HEK293 (cell line): ENCODE measurements around the gene HSPA4.

Source experiments
- CTCF ChIA-PET: fragments of 350-600 bp; formaldehyde crosslinking; extraction: SDS; loops from one replicate; lab custom pipeline; 2021; ENCODE audit warnings: antibody characterized with exemption; lab: Yijun Ruan, JAX
- POLR2A ChIA-PET: fragments of 300-600 bp; formaldehyde crosslinking; extraction: SDS; loops from one replicate; lab custom pipeline; 2020; ENCODE audit warnings: antibody characterized with exemption, inconsistent platforms; lab: Yijun Ruan, JAX
- H3K27ac ChIP-seq: fragments of 200-500 bp; sonication (Bioruptor generic); 2 replicates; pipeline ENCODE4 v1.5.1; 2014; ENCODE audit warnings: low read depth, low read length, control low read depth, inconsistent platforms; ENCODE audit errors: extremely low read depth
- H3K36me3 ChIP-seq, 2 experiments: fragments of 200-500 bp in 1 of 2; sonication (Bioruptor generic) in 1 of 2; 1 replicate in 1 of 2; 2 replicates in 1 of 2; pipeline ENCODE4 v1.5.1; 2014 to 2017; ENCODE audit warnings: inconsistent platforms in 2 of 2, low read length in 2 of 2; ENCODE audit not compliant: control insufficient read depth in 2 of 2, insufficient read depth in 1 of 2
- H3K4me1 ChIP-seq: fragments of 200-500 bp; sonication (Bioruptor generic); 2 replicates; pipeline ENCODE4 v1.5.1; 2014; ENCODE audit warnings: mild to moderate bottlenecking, low read length, inconsistent platforms; ENCODE audit not compliant: control insufficient read depth, insufficient read depth
- H3K4me3 ChIP-seq: 2 replicates; pipeline ENCODE4 v1.5.1; 2011; ENCODE audit warnings: low read depth, mild to moderate bottlenecking, control low read depth, low read length, moderate library complexity
- H3K9me3 ChIP-seq: fragments of 200-500 bp; sonication (Bioruptor generic); 2 replicates; pipeline ENCODE4 v1.5.1; 2014; ENCODE audit warnings: low read depth, low read length, inconsistent platforms; ENCODE audit not compliant: control insufficient read depth, insufficient read depth
- EGR2 ChIP-seq: fragments of 450-650 bp; formaldehyde crosslinking; IDR thresholded peaks from 2 replicates; pipeline ENCODE4 v1.5.1; 2016; ENCODE audit warnings: low read depth, missing biosample characterization, missing genetic modification characterization
- GLI4 ChIP-seq: fragments of 450-650 bp; formaldehyde crosslinking; IDR thresholded peaks from 2 replicates; pipeline ENCODE4 v1.5.1; 2016; ENCODE audit warnings: missing biosample characterization, missing genetic modification characterization
- HOXA7 ChIP-seq: sonication (generic); formaldehyde crosslinking; IDR thresholded peaks from 2 replicates; pipeline ENCODE4 v1.8.1; 2022; ENCODE audit warnings: missing genetic modification reagents, borderline replicate concordance
- MZF1 ChIP-seq: fragments of 450-650 bp; formaldehyde crosslinking; IDR thresholded peaks from 2 replicates; pipeline ENCODE4 v1.5.1; 2017; ENCODE audit warnings: missing biosample characterization, missing genetic modification characterization, borderline replicate concordance
- RBAK ChIP-seq: fragments of 450-650 bp; formaldehyde crosslinking; IDR thresholded peaks from 2 replicates; pipeline ENCODE4 v1.5.1; 2016; ENCODE audit warnings: missing biosample characterization, missing genetic modification characterization
- SP3 ChIP-seq: fragments of 450-650 bp; formaldehyde crosslinking; IDR thresholded peaks from 2 replicates; pipeline ENCODE4 v1.5.1; 2016; ENCODE audit warnings: missing biosample characterization, missing genetic modification characterization
- ZFHX2 ChIP-seq: fragments of 450-650 bp; formaldehyde crosslinking; conservative IDR thresholded peaks from 2 replicates; pipeline ENCODE4 v1.5.1; 2016; ENCODE audit warnings: missing biosample characterization, missing genetic modification characterization
- ZFP3 ChIP-seq: fragments of 450-650 bp; formaldehyde crosslinking; IDR thresholded peaks from 2 replicates; pipeline ENCODE4 v1.5.1; 2016; ENCODE audit warnings: low read depth, missing biosample characterization, missing genetic modification characterization
- ZFP37 ChIP-seq: fragments of 450-650 bp; formaldehyde crosslinking; IDR thresholded peaks from 2 replicates; pipeline ENCODE4 v1.5.1; 2016; ENCODE audit warnings: missing biosample characterization, missing genetic modification characterization
- ZNF10 ChIP-seq: fragments of 450-650 bp; formaldehyde crosslinking; IDR thresholded peaks from 2 replicates; pipeline ENCODE4 v1.5.1; 2017; ENCODE audit warnings: missing biosample characterization, missing genetic modification characterization
- ZNF112 ChIP-seq: fragments of 450-650 bp; formaldehyde crosslinking; IDR thresholded peaks from 2 replicates; pipeline ENCODE4 v1.5.0; 2017; ENCODE audit warnings: missing biosample characterization, missing genetic modification characterization
- ZNF133 ChIP-seq: fragments of 450-650 bp; formaldehyde crosslinking; IDR thresholded peaks from 2 replicates; pipeline ENCODE4 v1.5.1; 2016; ENCODE audit warnings: missing biosample characterization, missing genetic modification characterization
- ZNF202 ChIP-seq: fragments of 450-650 bp; formaldehyde crosslinking; IDR thresholded peaks from 2 replicates; pipeline ENCODE4 v1.5.1; 2016; ENCODE audit warnings: missing biosample characterization, missing genetic modification characterization, borderline replicate concordance
- ZNF239 ChIP-seq: fragments of 450-650 bp; formaldehyde crosslinking; IDR thresholded peaks from 2 replicates; pipeline ENCODE4 v1.5.1; 2016; ENCODE audit warnings: missing biosample characterization, missing genetic modification characterization
- ZNF366 ChIP-seq: fragments of 450-650 bp; formaldehyde crosslinking; conservative IDR thresholded peaks from 2 replicates; pipeline ENCODE4 v1.5.1; 2016; ENCODE audit warnings: missing biosample characterization, missing genetic modification characterization
- ZNF394 ChIP-seq: fragments of 450-650 bp; formaldehyde crosslinking; IDR thresholded peaks from 2 replicates; pipeline ENCODE4 v1.5.1; 2016; ENCODE audit warnings: missing biosample characterization, missing genetic modification characterization, mild to moderate bottlenecking, moderate library complexity, borderline replicate concordance
- ZNF544 ChIP-seq: fragments of 450-650 bp; formaldehyde crosslinking; IDR thresholded peaks from 2 replicates; pipeline ENCODE4 v1.5.0; 2017; ENCODE audit warnings: missing biosample characterization, missing genetic modification characterization
- ZNF596 ChIP-seq: fragments of 450-650 bp; IDR thresholded peaks from 2 replicates; pipeline ENCODE4 v1.5.0; 2018; ENCODE audit warnings: missing biosample characterization, mild to moderate bottlenecking, missing genetic modification characterization, moderate library complexity
- ZNF600 ChIP-seq: fragments of 450-650 bp; formaldehyde crosslinking; IDR thresholded peaks from 2 replicates; pipeline ENCODE4 v1.5.1; 2016; ENCODE audit warnings: missing biosample characterization, missing genetic modification characterization
- ZNF623 ChIP-seq: fragments of 450-650 bp; formaldehyde crosslinking; IDR thresholded peaks from 2 replicates; pipeline ENCODE4 v1.5.1; 2016; ENCODE audit warnings: missing biosample characterization, missing genetic modification characterization
- ZNF777 ChIP-seq: fragments of 450-650 bp; formaldehyde crosslinking; IDR thresholded peaks from 2 replicates; pipeline ENCODE4 v1.5.1; 2017; ENCODE audit warnings: missing biosample characterization, missing genetic modification characterization, borderline replicate concordance
- TF ChIP-seq, protein P1 (sequence below): fragments of 450-650 bp; formaldehyde crosslinking; IDR thresholded peaks from 2 replicates; pipeline ENCODE4 v1.5.1; 2017; ENCODE audit warnings: missing biosample characterization, missing genetic modification characterization
- TF ChIP-seq, protein P2 (sequence below): fragments of 450-650 bp; formaldehyde crosslinking; IDR thresholded peaks from 2 replicates; pipeline ENCODE4 v1.5.1; 2016; ENCODE audit warnings: missing biosample characterization, missing genetic modification characterization
- TF ChIP-seq, protein P3 (sequence below): fragments of 450-650 bp; formaldehyde crosslinking; IDR thresholded peaks from 2 replicates; pipeline ENCODE4 v1.5.1; 2017; ENCODE audit warnings: missing biosample characterization, missing genetic modification characterization
- TF ChIP-seq, protein P4 (sequence below): fragments of 450-650 bp; formaldehyde crosslinking; optimal IDR thresholded peaks from 2 replicates; pipeline ENCODE3; 2016; ENCODE audit warnings: missing biosample characterization, mild to moderate bottlenecking, missing genetic modification characterization
- TF ChIP-seq, protein P5 (sequence below): fragments of 450-650 bp; formaldehyde crosslinking; IDR thresholded peaks from 2 replicates; pipeline ENCODE4 v1.5.1; 2016; ENCODE audit warnings: missing biosample characterization, missing genetic modification characterization
- TF ChIP-seq, protein P6 (sequence below): IDR thresholded peaks from 2 replicates; pipeline ENCODE4 v1.6.1; 2011; ENCODE audit warnings: mild to moderate bottlenecking, low read depth, low read length, borderline replicate concordance
- TF ChIP-seq, protein P7 (sequence below): fragments of 450-650 bp; formaldehyde crosslinking; IDR thresholded peaks from 2 replicates; pipeline ENCODE4 v1.5.1; 2016; ENCODE audit warnings: missing biosample characterization, missing genetic modification characterization

The HSPA4 gene

DNA sequence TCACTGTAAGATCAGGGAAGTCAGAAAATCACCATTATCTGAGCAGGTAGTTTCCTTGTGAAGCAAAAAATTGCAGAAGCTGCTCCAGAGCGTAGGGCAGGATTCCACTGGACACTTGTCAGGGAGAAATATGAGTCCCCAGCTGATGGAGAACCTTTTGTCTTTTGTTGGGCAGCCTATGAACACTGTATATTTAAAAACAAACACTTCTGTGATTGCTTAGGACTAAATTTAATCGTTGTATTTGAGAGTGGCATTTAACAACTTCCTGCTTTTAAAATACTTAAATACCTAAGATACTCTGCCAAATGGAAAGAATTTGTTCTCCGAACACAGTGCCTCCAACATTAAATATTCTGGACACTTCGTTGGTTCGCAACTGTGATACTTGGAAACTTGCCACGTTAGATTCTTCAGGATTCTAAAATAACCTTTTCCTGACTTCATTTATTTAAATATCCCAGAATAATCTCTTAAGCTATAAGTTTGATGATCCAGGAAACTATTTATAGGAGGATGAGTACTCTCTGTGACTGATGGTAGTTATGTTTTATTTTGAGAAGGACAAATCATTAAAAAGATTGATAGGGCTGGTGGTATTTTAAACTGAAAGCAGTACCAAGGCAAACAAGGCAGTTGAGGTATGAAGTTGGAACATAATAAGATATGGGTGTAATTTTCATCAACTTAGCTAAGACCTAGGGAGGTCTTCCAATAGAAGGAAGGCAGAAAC lies 2.7 kb upstream of the HSPA4 start:
- H3K36me3 ChIP-seq: no peaks in the 10 kb centered on the region
- H3K27ac ChIP-seq: peak overlapping the region; percentile 2; the same call in 1 of the 2 replicates
- ChIA-PET CTCF (no interaction called here), POLR2A (interaction anchor here (1.2 kb wide), 2 partner anchors 12 to 86 kb away, joined by 3 read pairs; partner anchors contain the start of gene AFF4)
- no peak overlapping the region; the same call in 1 of the 2 replicates for H3K4me3 ChIP-seq
- H3K4me1 ChIP-seq: peaks cover 19% of the 10 kb centered on the region
- no peaks in the 10 kb centered on the region for H3K9me3 ChIP-seq
- TF ChIP-seq ZFP37 (no peak), ZNF112 (tag by site-specific recombination) (no peak), ZNF623 (tag by site-specific recombination) (no peak), GLI4 (tag by site-specific recombination) (no peak), EGR2 (tag by site-specific recombination) (no peak), ZNF596 (tag by site-specific recombination) (no peak), ZNF600 (no peak), ZNF394 (tag by site-specific recombination) (no peak; the same call in 1 of the 2 replicates), SP3 (no peak), ZNF133 (tag by site-specific recombination) (no peak), ZNF366 (tag by site-specific recombination) (0 out of 2 replicates have a peak, but pooled peaks have one; percentile 32), RBAK (tag by site-specific recombination) (no peak), MZF1 (tag by site-specific recombination) (peak; percentile 100), ZFHX2 (tag by site-specific recombination) (no peak), ZNF202 (tag by site-specific recombination) (no peak), HOXA7 (no peak), ZNF239 (tag by site-specific recombination) (no peak), ZNF10 (no peak), ZFP3 (tag by site-specific recombination) (no peak), ZNF777 (tag by site-specific recombination) (no peak), ZNF544 (no peak)
- TF ChIP-seq, protein P1, sequence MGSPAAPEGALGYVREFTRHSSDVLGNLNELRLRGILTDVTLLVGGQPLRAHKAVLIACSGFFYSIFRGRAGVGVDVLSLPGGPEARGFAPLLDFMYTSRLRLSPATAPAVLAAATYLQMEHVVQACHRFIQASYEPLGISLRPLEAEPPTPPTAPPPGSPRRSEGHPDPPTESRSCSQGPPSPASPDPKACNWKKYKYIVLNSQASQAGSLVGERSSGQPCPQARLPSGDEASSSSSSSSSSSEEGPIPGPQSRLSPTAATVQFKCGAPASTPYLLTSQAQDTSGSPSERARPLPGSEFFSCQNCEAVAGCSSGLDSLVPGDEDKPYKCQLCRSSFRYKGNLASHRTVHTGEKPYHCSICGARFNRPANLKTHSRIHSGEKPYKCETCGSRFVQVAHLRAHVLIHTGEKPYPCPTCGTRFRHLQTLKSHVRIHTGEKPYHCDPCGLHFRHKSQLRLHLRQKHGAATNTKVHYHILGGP: no peak
- TF ChIP-seq, protein P2, sequence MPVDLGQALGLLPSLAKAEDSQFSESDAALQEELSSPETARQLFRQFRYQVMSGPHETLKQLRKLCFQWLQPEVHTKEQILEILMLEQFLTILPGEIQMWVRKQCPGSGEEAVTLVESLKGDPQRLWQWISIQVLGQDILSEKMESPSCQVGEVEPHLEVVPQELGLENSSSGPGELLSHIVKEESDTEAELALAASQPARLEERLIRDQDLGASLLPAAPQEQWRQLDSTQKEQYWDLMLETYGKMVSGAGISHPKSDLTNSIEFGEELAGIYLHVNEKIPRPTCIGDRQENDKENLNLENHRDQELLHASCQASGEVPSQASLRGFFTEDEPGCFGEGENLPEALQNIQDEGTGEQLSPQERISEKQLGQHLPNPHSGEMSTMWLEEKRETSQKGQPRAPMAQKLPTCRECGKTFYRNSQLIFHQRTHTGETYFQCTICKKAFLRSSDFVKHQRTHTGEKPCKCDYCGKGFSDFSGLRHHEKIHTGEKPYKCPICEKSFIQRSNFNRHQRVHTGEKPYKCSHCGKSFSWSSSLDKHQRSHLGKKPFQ (tag by site-specific recombination): no peak
- TF ChIP-seq, protein P3, sequence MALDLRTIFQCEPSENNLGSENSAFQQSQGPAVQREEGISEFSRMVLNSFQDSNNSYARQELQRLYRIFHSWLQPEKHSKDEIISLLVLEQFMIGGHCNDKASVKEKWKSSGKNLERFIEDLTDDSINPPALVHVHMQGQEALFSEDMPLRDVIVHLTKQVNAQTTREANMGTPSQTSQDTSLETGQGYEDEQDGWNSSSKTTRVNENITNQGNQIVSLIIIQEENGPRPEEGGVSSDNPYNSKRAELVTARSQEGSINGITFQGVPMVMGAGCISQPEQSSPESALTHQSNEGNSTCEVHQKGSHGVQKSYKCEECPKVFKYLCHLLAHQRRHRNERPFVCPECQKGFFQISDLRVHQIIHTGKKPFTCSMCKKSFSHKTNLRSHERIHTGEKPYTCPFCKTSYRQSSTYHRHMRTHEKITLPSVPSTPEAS (tag by site-specific recombination): no peak
- TF ChIP-seq, protein P4, sequence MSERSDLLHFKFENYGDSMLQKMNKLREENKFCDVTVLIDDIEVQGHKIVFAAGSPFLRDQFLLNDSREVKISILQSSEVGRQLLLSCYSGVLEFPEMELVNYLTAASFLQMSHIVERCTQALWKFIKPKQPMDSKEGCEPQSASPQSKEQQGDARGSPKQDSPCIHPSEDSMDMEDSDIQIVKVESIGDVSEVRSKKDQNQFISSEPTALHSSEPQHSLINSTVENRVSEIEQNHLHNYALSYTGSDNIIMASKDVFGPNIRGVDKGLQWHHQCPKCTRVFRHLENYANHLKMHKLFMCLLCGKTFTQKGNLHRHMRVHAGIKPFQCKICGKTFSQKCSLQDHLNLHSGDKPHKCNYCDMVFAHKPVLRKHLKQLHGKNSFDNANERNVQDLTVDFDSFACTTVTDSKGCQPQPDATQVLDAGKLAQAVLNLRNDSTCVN (tag by site-specific recombination): no peak
- TF ChIP-seq, protein P5, sequence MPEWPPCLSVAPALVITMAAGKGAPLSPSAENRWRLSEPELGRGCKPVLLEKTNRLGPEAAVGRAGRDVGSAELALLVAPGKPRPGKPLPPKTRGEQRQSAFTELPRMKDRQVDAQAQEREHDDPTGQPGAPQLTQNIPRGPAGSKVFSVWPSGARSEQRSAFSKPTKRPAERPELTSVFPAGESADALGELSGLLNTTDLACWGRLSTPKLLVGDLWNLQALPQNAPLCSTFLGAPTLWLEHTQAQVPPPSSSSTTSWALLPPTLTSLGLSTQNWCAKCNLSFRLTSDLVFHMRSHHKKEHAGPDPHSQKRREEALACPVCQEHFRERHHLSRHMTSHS (tag by site-specific recombination): no peak
- TF ChIP-seq, protein P6, sequence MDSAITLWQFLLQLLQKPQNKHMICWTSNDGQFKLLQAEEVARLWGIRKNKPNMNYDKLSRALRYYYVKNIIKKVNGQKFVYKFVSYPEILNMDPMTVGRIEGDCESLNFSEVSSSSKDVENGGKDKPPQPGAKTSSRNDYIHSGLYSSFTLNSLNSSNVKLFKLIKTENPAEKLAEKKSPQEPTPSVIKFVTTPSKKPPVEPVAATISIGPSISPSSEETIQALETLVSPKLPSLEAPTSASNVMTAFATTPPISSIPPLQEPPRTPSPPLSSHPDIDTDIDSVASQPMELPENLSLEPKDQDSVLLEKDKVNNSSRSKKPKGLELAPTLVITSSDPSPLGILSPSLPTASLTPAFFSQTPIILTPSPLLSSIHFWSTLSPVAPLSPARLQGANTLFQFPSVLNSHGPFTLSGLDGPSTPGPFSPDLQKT: no peak
- TF ChIP-seq, protein P7, sequence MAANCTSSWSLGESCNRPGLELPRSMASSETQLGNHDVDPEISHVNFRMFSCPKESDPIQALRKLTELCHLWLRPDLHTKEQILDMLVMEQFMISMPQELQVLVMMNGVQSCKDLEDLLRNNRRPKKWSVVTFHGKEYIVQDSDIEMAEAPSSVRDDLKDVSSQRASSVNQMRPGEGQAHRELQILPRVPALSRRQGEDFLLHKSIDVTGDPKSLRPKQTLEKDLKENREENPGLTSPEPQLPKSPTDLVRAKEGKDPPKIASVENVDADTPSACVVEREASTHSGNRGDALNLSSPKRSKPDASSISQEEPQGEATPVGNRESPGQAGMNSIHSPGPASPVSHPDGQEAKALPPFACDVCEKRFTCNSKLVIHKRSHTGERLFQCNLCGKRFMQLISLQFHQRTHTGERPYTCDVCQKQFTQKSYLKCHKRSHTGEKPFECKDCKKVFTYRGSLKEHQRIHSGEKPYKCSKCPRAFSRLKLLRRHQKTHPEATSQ: no peak
